ENCODE measurements around the gene ELOB. TPM values are rescaled to one million over a fixed set of nuclear protein-coding genes. Genes with fewer than 3 reads are reported as not detected.

The ELOB gene
- polyA plus RNA-seq, 3 donors from 2014 or later, result 252 to 523 (median 328) TPM

GRCh38 chr16:2752035-2752849, 24.8 kb downstream of the ELOB start, which contains the start of gene SRRM2:
TSS of gene SRRM2 (plus strand) at chr16:2752638. CDS start at chr16:2756365, 3,727 bp downstream.
- H3K27me3 Mint-ChIP-seq (ENCODE audit: low read depth in 3 of 3), result peaks cover 21 to 35% (median 26%) of the 10 kb centered on the region in 3 donors
- peaks cover 61 to 66% of the 10 kb centered on the region in 2 donors for H3K4me1 Mint-ChIP-seq
- H3K9me3 Mint-ChIP-seq, result no peaks in the 10 kb centered on the region
- H3K4me3 Mint-ChIP-seq, result peak within 1 kb of the TSS; percentile 90 to 93 (median 92)
- peaks cover 5 to 7% (median 7%) of the 10 kb centered on the region in 3 donors for H3K36me3 Mint-ChIP-seq
- H3K27ac Mint-ChIP-seq, result peak within 1 kb of the TSS; percentile 96 to 98 (median 98)
- peak; percentile 95 to 96 (median 96) for DNase-seq

GRCh38 chr16:2751577-2752034, 25.5 kb downstream of the ELOB start:
- Mint-ChIP-seq H3K27ac (peak overlapping the region; percentile 96 to 98 (median 98)), H3K36me3 (peaks cover 1% of the 10 kb centered on the region in 3 donors), H3K4me3 (peak overlapping the region; percentile 89 to 93 (median 92))

GRCh38 chr16:2749936-2750335, 27.1 kb downstream of the ELOB start:
- Mint-ChIP-seq H3K27ac (peak overlapping the region in 2 of 6 donors; percentile 46 to 98), H3K9me3 (no peaks in the 10 kb centered on the region), H3K27me3 (ENCODE audit: low read depth in 3 of 3) (peaks cover 19 to 31% (median 24%) of the 10 kb centered on the region in 3 donors), H3K4me3 (peak overlapping the region in 1 of 5 donors; percentile 30), H3K36me3 (no peaks in the 10 kb centered on the region), H3K4me1 (peaks cover 41 to 43% of the 10 kb centered on the region in 2 donors)
- no peak for DNase-seq

More at GRCh38 chr16:2751577-2752034, 25.5 kb downstream of the ELOB start:
- H3K9me3 Mint-ChIP-seq, result no peaks in the 10 kb centered on the region
- H3K4me1 Mint-ChIP-seq, result peaks cover 56 to 60% of the 10 kb centered on the region in 2 donors
- no peak for DNase-seq
- peaks cover 21 to 35% (median 25%) of the 10 kb centered on the region in 3 donors for H3K27me3 Mint-ChIP-seq (ENCODE audit: low read depth in 3 of 3)

- H3K36me3 Mint-ChIP-seq, result no peaks in the 10 kb centered on the region
- peaks cover 36 to 39% of the 10 kb centered on the region in 2 donors for H3K4me1 Mint-ChIP-seq
- DNase-seq, result no peak
- H3K27me3 Mint-ChIP-seq (ENCODE audit: low read depth in 3 of 3), result peaks cover 19 to 31% (median 24%) of the 10 kb centered on the region in 3 donors
- no peaks in the 10 kb centered on the region for H3K9me3 Mint-ChIP-seq
- peak overlapping the region in 1 of 6 donors; percentile 98 for H3K27ac Mint-ChIP-seq
- H3K4me3 Mint-ChIP-seq, result no peak overlapping the region
Measured at GRCh38 chr16:2749476-2749875, 27.6 kb downstream of the ELOB start.

- DNase-seq, result no peak
- no peak overlapping the region for H3K27ac Mint-ChIP-seq
Measured at GRCh38 chr16:2748757-2749455, 28.2 kb downstream of the ELOB start.

GRCh38 chr16:2745961-2746360, 31.1 kb downstream of the ELOB start:
- DNase-seq, result no peak
- peaks cover 0 to 4% (median 2%) of the 10 kb centered on the region in 3 donors for H3K27me3 Mint-ChIP-seq (ENCODE audit: low read depth in 3 of 3)
- H3K36me3 Mint-ChIP-seq, result no peaks in the 10 kb centered on the region
- H3K9me3 Mint-ChIP-seq, result no peaks in the 10 kb centered on the region
- H3K27ac Mint-ChIP-seq, result no peak overlapping the region
- no peak overlapping the region for H3K4me3 Mint-ChIP-seq
- peaks cover 9 to 12% of the 10 kb centered on the region in 2 donors for H3K4me1 Mint-ChIP-seq

More at GRCh38 chr16:2748757-2749455, 28.2 kb downstream of the ELOB start:
- H3K4me1 Mint-ChIP-seq, result peaks cover 31 to 33% of the 10 kb centered on the region in 2 donors
- H3K4me3 Mint-ChIP-seq, result no peak overlapping the region
- H3K27me3 Mint-ChIP-seq (ENCODE audit: low read depth in 3 of 3), result peaks cover 19 to 28% (median 21%) of the 10 kb centered on the region in 3 donors
- no peaks in the 10 kb centered on the region for H3K36me3 Mint-ChIP-seq
- no peaks in the 10 kb centered on the region for H3K9me3 Mint-ChIP-seq

GRCh38 chr16:2745116-2745890, 31.8 kb downstream of the ELOB start:
- Mint-ChIP-seq H3K9me3 (no peaks in the 10 kb centered on the region), H3K36me3 (no peaks in the 10 kb centered on the region), H3K4me3 (no peak overlapping the region), H3K27me3 (ENCODE audit: low read depth in 3 of 3) (peaks cover 2 to 3% (median 2%) of the 10 kb centered on the region in 3 donors), H3K27ac (no peak overlapping the region), H3K4me1 (peaks cover 2 to 6% of the 10 kb centered on the region in 2 donors)
- DNase-seq, result no peak

- Mint-ChIP-seq H3K9me3 (no peaks in the 10 kb centered on the region), H3K4me1 (no peaks in the 10 kb centered on the region), H3K36me3 (no peaks in the 10 kb centered on the region), H3K4me3 (no peak overlapping the region), H3K27me3 (ENCODE audit: low read depth in 3 of 3) (peaks cover 0 to 3% (median 2%) of the 10 kb centered on the region in 3 donors), H3K27ac (no peak overlapping the region)
- DNase-seq, result no peak
Measured at GRCh38 chr16:2744711-2745110, 32.4 kb downstream of the ELOB start.

GRCh38 chr16:2743007-2743810, 33.9 kb downstream of the ELOB start:
- peaks cover 0 to 3% (median 2%) of the 10 kb centered on the region in 3 donors for H3K27me3 Mint-ChIP-seq (ENCODE audit: low read depth in 3 of 3)
- no peaks in the 10 kb centered on the region for H3K9me3 Mint-ChIP-seq
- DNase-seq, result no peak
- H3K4me3 Mint-ChIP-seq, result no peak overlapping the region
- peak overlapping the region in 1 of 6 donors; percentile 47 for H3K27ac Mint-ChIP-seq
- no peaks in the 10 kb centered on the region for H3K36me3 Mint-ChIP-seq
- H3K4me1 Mint-ChIP-seq, result no peaks in the 10 kb centered on the region

- Mint-ChIP-seq H3K9me3 (no peaks in the 10 kb centered on the region), H3K36me3 (no peaks in the 10 kb centered on the region), H3K4me1 (no peaks in the 10 kb centered on the region), H3K4me3 (no peak overlapping the region), H3K27me3 (ENCODE audit: low read depth in 3 of 3) (peaks cover 0 to 3% (median 2%) of the 10 kb centered on the region in 3 donors), H3K27ac (no peak overlapping the region)
- no peak for DNase-seq
Measured at GRCh38 chr16:2742323-2743006, 34.6 kb downstream of the ELOB start.

GRCh38 chr16:2741168-2741567, 35.9 kb downstream of the ELOB start:
- Mint-ChIP-seq H3K9me3 (no peaks in the 10 kb centered on the region), H3K27ac (no peak overlapping the region), H3K4me1 (no peaks in the 10 kb centered on the region), H3K27me3 (ENCODE audit: low read depth in 3 of 3) (peaks cover 0 to 3% (median 2%) of the 10 kb centered on the region in 3 donors), H3K4me3 (no peak overlapping the region), H3K36me3 (no peaks in the 10 kb centered on the region)
- no peak for DNase-seq

- DNase-seq, result no peak
- no peaks in the 10 kb centered on the region for H3K36me3 Mint-ChIP-seq
- no peaks in the 10 kb centered on the region for H3K9me3 Mint-ChIP-seq
- H3K27ac Mint-ChIP-seq, result peak overlapping the region in 1 of 6 donors; percentile 20
- H3K4me1 Mint-ChIP-seq, result no peaks in the 10 kb centered on the region
- peaks cover 0 to 3% (median 2%) of the 10 kb centered on the region in 3 donors for H3K27me3 Mint-ChIP-seq (ENCODE audit: low read depth in 3 of 3)
- H3K4me3 Mint-ChIP-seq, result no peak overlapping the region
Measured at GRCh38 chr16:2740476-2740875, 36.6 kb downstream of the ELOB start.
